HG03558 (cell line): ENCODE measurements around the gene SOX6.

ENCODE experiments used
- ATAC-seq: cut with Tn5 transposase; IDR thresholded peaks from one replicate; pipeline ENCODE4 v1.9.1; 2021; ENCODE audit warnings: moderate number of reproducible peaks; ENCODE audit not compliant: unreplicated experiment; ENCODE audit errors: extremely low read depth

The SOX6 gene

GRCh38 chr11:16211407-16211806 is 144.9 kb downstream of the SOX6 start:
- no peak for ATAC-seq

GRCh38 chr11:16204261-16204660 is 152.1 kb downstream of the SOX6 start:
- no peak for ATAC-seq

- no peak for ATAC-seq
Observed at GRCh38 chr11:16195651-16196050, 160.7 kb downstream of the SOX6 start.

GRCh38 chr11:16194566-16194965 is 161.8 kb downstream of the SOX6 start:
- no peak for ATAC-seq

GRCh38 chr11:16193897-16194381 is 162.4 kb downstream of the SOX6 start:
- no peak for ATAC-seq

GRCh38 chr11:16191868-16192240 is 164.5 kb downstream of the SOX6 start:
- ATAC-seq, result no peak

- no peak for ATAC-seq
Observed at GRCh38 chr11:16191212-16191867, 165.0 kb downstream of the SOX6 start.

GRCh38 chr11:16186680-16187079 is 169.7 kb downstream of the SOX6 start:
- ATAC-seq, result no peak

- no peak for ATAC-seq
Observed at GRCh38 chr11:16185042-16185441, 171.3 kb downstream of the SOX6 start.

GRCh38 chr11:16184588-16184987 is 171.8 kb downstream of the SOX6 start:
- no peak for ATAC-seq

- ATAC-seq, result no peak
Observed at GRCh38 chr11:16182553-16182952, 173.8 kb downstream of the SOX6 start.

GRCh38 chr11:16180868-16181267 is 175.5 kb downstream of the SOX6 start:
- ATAC-seq, result no peak

- no peak for ATAC-seq
Observed at GRCh38 chr11:16179676-16180075, 176.7 kb downstream of the SOX6 start.

- no peak for ATAC-seq
Observed at GRCh38 chr11:16178273-16178672, 178.1 kb downstream of the SOX6 start.

- ATAC-seq, result no peak
Observed at GRCh38 chr11:16177688-16178087, 178.7 kb downstream of the SOX6 start.

- no peak for ATAC-seq
Observed at GRCh38 chr11:16173798-16174197, 182.5 kb downstream of the SOX6 start.

- ATAC-seq, result no peak
Observed at GRCh38 chr11:16171882-16172281, 184.5 kb downstream of the SOX6 start.

GRCh38 chr11:16169956-16170847 is 186.1 kb downstream of the SOX6 start:
- no peak for ATAC-seq

- ATAC-seq, result no peak
Observed at GRCh38 chr11:16169541-16169940, 186.8 kb downstream of the SOX6 start.

GRCh38 chr11:16167706-16168487 is 188.4 kb downstream of the SOX6 start:
- no peak for ATAC-seq

GRCh38 chr11:16166571-16166970 is 189.8 kb downstream of the SOX6 start:
- ATAC-seq, result no peak
